T-helper 2 cell treated with Interferon-gamma antibody and Interleukin-4, amounts not matched to agents 5 μg/mL and 100 μg/mL, for 36 hours (primary cell): Measurements from ENCODE around the gene SPATA12.

Experiments
- DNase-seq: peaks from one replicate; pipeline ENCODE4 v3.0.0; 2021; ENCODE audit warnings: low spot score
- H3K27ac Mint-ChIP-seq: one replicate; pipeline ENCODE4 v1.8.0; 2021; ENCODE audit warnings: mild to moderate bottlenecking, mixed read lengths
- H3K27me3 Mint-ChIP-seq: one replicate; pipeline ENCODE4 v1.8.0; 2021; ENCODE audit warnings: low read depth, mixed read lengths
- H3K36me3 Mint-ChIP-seq: one replicate; pipeline ENCODE4 v1.8.0; 2021; ENCODE audit warnings: low read depth, mixed read lengths
- H3K4me1 Mint-ChIP-seq: one replicate; pipeline ENCODE4 v1.8.0; 2021; ENCODE audit warnings: low read depth, mixed read lengths
- H3K4me3 Mint-ChIP-seq: one replicate; pipeline ENCODE4 v1.8.0; 2022; ENCODE audit warnings: mild to moderate bottlenecking, moderate library complexity, mixed read lengths
- H3K9me3 Mint-ChIP-seq: one replicate; pipeline ENCODE4 v1.8.0; 2021; ENCODE audit warnings: mixed read lengths

Gene SPATA12

DNA sequence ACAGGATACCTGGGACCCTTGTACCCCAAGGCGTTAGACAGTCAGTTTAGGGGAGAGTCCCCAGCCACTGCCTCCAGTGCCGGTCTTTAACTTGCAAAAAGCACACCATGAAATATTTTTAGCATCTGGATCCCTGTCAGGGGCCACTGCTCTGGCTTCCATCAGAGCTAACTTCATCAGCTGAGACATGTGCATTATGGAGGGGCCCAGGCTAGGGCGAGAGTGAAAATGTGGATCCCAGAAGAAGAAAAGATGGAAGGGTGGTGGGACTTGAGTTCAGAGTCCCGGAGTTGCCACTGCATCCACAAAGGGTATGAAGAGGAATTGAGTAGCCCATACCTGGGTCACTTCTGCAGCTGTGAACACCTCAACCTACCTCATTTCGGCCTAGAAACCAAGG is 23.5 kb upstream of the SPATA12 start:
- peaks cover 11% of the 10 kb centered on the region for H3K27me3 Mint-ChIP-seq
- H3K36me3 Mint-ChIP-seq, result no peaks in the 10 kb centered on the region
- no peak for DNase-seq
- H3K27ac Mint-ChIP-seq, result no peak overlapping the region
- H3K4me3 Mint-ChIP-seq, result no peak overlapping the region
- no peaks in the 10 kb centered on the region for H3K4me1 Mint-ChIP-seq
- no peaks in the 10 kb centered on the region for H3K9me3 Mint-ChIP-seq

GRCh38 chr3:57038466-57039164 is 21.8 kb upstream of the SPATA12 start:
- Mint-ChIP-seq H3K27ac (no peak overlapping the region), H3K4me3 (no peak overlapping the region), H3K9me3 (no peaks in the 10 kb centered on the region), H3K27me3 (peaks cover 5% of the 10 kb centered on the region), H3K4me1 (no peaks in the 10 kb centered on the region), H3K36me3 (no peaks in the 10 kb centered on the region)
- no peak for DNase-seq

- no peak for DNase-seq
- H3K4me3 Mint-ChIP-seq, result no peak overlapping the region
- no peaks in the 10 kb centered on the region for H3K9me3 Mint-ChIP-seq
- H3K27me3 Mint-ChIP-seq, result peaks cover 6% of the 10 kb centered on the region
- no peaks in the 10 kb centered on the region for H3K4me1 Mint-ChIP-seq
- H3K36me3 Mint-ChIP-seq, result no peaks in the 10 kb centered on the region
- no peak overlapping the region for H3K27ac Mint-ChIP-seq
These were observed 18.8 kb upstream of the SPATA12 start for GRCh38 chr3:57041674-57042073.

GRCh38 chr3:57043518-57043917 is 16.9 kb upstream of the SPATA12 start:
- no peaks in the 10 kb centered on the region for H3K9me3 Mint-ChIP-seq
- DNase-seq, result no peak
- no peak overlapping the region for H3K4me3 Mint-ChIP-seq
- H3K27me3 Mint-ChIP-seq, result peaks cover 8% of the 10 kb centered on the region
- no peaks in the 10 kb centered on the region for H3K36me3 Mint-ChIP-seq
- no peaks in the 10 kb centered on the region for H3K4me1 Mint-ChIP-seq
- no peak overlapping the region for H3K27ac Mint-ChIP-seq

GRCh38 chr3:57046101-57046765 is 14.2 kb upstream of the SPATA12 start:
- Mint-ChIP-seq H3K9me3 (no peaks in the 10 kb centered on the region), H3K4me3 (no peak overlapping the region), H3K36me3 (no peaks in the 10 kb centered on the region), H3K4me1 (no peaks in the 10 kb centered on the region), H3K27ac (no peak overlapping the region), H3K27me3 (peaks cover 5% of the 10 kb centered on the region)
- DNase-seq, result no peak

- H3K4me3 Mint-ChIP-seq, result no peak overlapping the region
- no peak for DNase-seq
- H3K4me1 Mint-ChIP-seq, result no peaks in the 10 kb centered on the region
- no peaks in the 10 kb centered on the region for H3K36me3 Mint-ChIP-seq
- H3K27ac Mint-ChIP-seq, result no peak overlapping the region
- peaks cover 5% of the 10 kb centered on the region for H3K27me3 Mint-ChIP-seq
- H3K9me3 Mint-ChIP-seq, result no peaks in the 10 kb centered on the region
These were observed 12.3 kb upstream of the SPATA12 start for GRCh38 chr3:57048052-57048671.

DNA sequence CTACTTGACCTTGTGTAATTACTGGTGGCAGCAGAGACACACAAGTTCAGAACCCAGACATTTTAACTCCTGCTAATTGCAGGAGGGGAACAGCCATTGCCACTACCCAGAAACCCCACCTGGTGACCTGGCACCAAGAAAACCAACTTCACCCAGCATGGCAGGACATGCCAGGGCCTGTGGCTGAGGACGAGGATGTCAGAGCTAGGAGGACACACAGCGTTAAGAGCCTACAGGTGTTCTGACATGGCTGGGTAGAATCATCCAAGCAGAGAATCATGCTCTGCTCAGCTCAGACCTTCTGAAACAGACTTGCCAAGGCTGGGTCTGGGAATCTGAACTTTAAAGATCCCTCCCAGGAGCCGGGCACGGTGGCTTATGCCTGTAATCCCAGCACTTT is 11.7 kb upstream of the SPATA12 start:
- no peaks in the 10 kb centered on the region for H3K9me3 Mint-ChIP-seq
- H3K4me1 Mint-ChIP-seq, result no peaks in the 10 kb centered on the region
- H3K27me3 Mint-ChIP-seq, result peaks cover 5% of the 10 kb centered on the region
- DNase-seq, result no peak
- no peak overlapping the region for H3K27ac Mint-ChIP-seq
- H3K36me3 Mint-ChIP-seq, result no peaks in the 10 kb centered on the region
- H3K4me3 Mint-ChIP-seq, result no peak overlapping the region

GRCh38 chr3:57052662-57053061 is 7.8 kb upstream of the SPATA12 start:
- no peak overlapping the region for H3K27ac Mint-ChIP-seq
- no peaks in the 10 kb centered on the region for H3K36me3 Mint-ChIP-seq
- no peak for DNase-seq
- no peak overlapping the region for H3K4me3 Mint-ChIP-seq
- H3K4me1 Mint-ChIP-seq, result peaks cover 3% of the 10 kb centered on the region
- peaks cover 2% of the 10 kb centered on the region for H3K27me3 Mint-ChIP-seq
- no peaks in the 10 kb centered on the region for H3K9me3 Mint-ChIP-seq

- H3K9me3 Mint-ChIP-seq, result no peaks in the 10 kb centered on the region
- H3K4me1 Mint-ChIP-seq, result peaks cover 3% of the 10 kb centered on the region
- H3K4me3 Mint-ChIP-seq, result no peak overlapping the region
- no peak for DNase-seq
- H3K27ac Mint-ChIP-seq, result no peak overlapping the region
- peaks cover 2% of the 10 kb centered on the region for H3K27me3 Mint-ChIP-seq
- no peaks in the 10 kb centered on the region for H3K36me3 Mint-ChIP-seq
These were observed 7.3 kb upstream of the SPATA12 start for GRCh38 chr3:57053122-57053521.

DNA sequence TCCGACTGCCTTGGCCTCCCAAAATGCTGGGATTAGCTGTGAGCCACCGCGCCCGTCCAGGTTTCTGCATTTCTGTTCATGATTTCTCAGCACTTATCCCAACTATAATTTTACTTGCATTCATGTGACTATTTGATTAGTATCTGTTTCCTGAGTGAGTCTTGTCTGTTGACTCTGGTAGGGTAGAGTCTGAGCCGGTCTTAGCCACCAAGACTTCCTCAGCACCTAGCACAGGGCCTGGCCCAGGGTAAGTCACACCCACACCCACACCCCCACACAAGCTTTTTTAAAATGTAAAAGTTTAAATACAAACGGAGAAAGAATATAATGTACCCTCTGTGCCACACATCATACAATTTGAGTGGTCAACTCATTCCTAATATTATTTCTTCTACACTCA is 3.1 kb upstream of the SPATA12 start:
- DNase-seq, result no peak

GRCh38 chr3:57059411-57059810 is 1.1 kb upstream of the SPATA12 start:
- DNase-seq, result no peak
- Mint-ChIP-seq H3K4me1 (peaks cover 3% of the 10 kb centered on the region), H3K9me3 (no peaks in the 10 kb centered on the region), H3K27me3 (peaks cover 2% of the 10 kb centered on the region), H3K36me3 (no peaks in the 10 kb centered on the region), H3K4me3 (no peak overlapping the region), H3K27ac (no peak overlapping the region)

More for the DNA sequence above, 3.1 kb upstream of the SPATA12 start:
- Mint-ChIP-seq H3K27ac (no peak overlapping the region), H3K4me1 (peaks cover 3% of the 10 kb centered on the region), H3K27me3 (peaks cover 2% of the 10 kb centered on the region), H3K36me3 (no peaks in the 10 kb centered on the region), H3K4me3 (no peak overlapping the region), H3K9me3 (no peaks in the 10 kb centered on the region)

GRCh38 chr3:57061556-57061955 is 1.1 kb downstream of the SPATA12 start:
- peaks cover 3% of the 10 kb centered on the region for H3K4me1 Mint-ChIP-seq
- DNase-seq, result no peak
- no peak overlapping the region for H3K4me3 Mint-ChIP-seq
- no peaks in the 10 kb centered on the region for H3K9me3 Mint-ChIP-seq
- no peaks in the 10 kb centered on the region for H3K27me3 Mint-ChIP-seq
- no peaks in the 10 kb centered on the region for H3K36me3 Mint-ChIP-seq
- H3K27ac Mint-ChIP-seq, result no peak overlapping the region

DNA sequence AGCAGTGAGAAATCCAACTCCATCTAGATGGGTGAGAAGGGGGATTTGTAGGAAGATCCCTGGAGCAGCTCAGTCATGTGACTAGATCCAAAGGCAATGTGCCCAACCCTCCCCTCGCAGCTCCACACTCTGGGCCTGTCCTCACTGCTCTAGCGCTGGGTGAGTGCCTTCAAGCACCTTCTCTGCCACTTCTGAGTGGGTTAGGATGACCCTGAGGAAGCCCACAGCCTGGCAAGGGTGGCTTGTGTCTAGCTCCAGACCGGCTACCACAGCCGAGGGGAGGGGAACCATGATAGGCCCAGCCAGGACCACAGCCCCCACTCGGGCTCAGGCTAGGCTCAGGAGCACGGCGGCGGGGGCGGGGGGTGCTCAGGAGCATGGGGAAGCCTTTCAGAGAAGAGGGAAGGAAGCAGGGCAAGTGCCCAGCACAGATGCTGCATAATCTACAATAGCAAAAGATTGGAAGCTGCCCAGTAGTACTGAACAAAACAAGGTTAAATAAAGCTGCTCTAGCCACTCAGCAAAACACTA is 1.7 kb downstream of the SPATA12 start:
- H3K36me3 Mint-ChIP-seq, result no peaks in the 10 kb centered on the region
- H3K9me3 Mint-ChIP-seq, result no peaks in the 10 kb centered on the region
- H3K4me3 Mint-ChIP-seq, result no peak overlapping the region
- no peak for DNase-seq
- no peak overlapping the region for H3K27ac Mint-ChIP-seq
- H3K4me1 Mint-ChIP-seq, result peaks cover 3% of the 10 kb centered on the region
- H3K27me3 Mint-ChIP-seq, result no peaks in the 10 kb centered on the region

DNA sequence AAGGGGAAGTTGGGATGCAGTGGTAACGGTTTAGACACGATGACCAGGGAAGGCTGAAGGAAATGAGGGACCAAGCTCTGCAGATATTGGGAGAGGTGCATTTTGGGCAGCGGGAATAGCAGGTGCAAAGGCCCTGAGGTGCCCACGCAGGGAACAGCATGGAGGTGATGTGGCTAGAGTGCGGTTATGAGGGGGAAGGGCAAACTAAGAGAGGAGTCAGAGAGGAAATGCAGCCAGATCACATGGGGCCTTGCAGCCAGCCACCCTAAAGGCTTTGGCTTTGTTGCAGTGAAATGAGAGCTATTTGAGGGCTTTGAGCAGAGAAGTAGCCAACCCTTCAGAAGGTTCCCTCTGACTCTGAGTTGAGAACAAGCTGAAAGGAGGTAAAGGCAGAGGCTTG is 2.6 kb downstream of the SPATA12 start:
- Mint-ChIP-seq H3K36me3 (no peaks in the 10 kb centered on the region), H3K27ac (no peak overlapping the region), H3K9me3 (no peaks in the 10 kb centered on the region), H3K27me3 (no peaks in the 10 kb centered on the region), H3K4me1 (peaks cover 2% of the 10 kb centered on the region), H3K4me3 (no peak overlapping the region)
- no peak for DNase-seq
